COLO668 (cell line): ENCODE measurements around the gene SNAP25.

Experiments
- DNase-seq: peaks from one replicate; lab custom pipeline; 2025; ENCODE audit not compliant: unreplicated experiment; lab: John Stamatoyannopoulos, UW

The SNAP25 gene

GRCh38 chr20:10261702-10262101 is 43.1 kb downstream of the SNAP25 start:
- no peak for DNase-seq

DNA sequence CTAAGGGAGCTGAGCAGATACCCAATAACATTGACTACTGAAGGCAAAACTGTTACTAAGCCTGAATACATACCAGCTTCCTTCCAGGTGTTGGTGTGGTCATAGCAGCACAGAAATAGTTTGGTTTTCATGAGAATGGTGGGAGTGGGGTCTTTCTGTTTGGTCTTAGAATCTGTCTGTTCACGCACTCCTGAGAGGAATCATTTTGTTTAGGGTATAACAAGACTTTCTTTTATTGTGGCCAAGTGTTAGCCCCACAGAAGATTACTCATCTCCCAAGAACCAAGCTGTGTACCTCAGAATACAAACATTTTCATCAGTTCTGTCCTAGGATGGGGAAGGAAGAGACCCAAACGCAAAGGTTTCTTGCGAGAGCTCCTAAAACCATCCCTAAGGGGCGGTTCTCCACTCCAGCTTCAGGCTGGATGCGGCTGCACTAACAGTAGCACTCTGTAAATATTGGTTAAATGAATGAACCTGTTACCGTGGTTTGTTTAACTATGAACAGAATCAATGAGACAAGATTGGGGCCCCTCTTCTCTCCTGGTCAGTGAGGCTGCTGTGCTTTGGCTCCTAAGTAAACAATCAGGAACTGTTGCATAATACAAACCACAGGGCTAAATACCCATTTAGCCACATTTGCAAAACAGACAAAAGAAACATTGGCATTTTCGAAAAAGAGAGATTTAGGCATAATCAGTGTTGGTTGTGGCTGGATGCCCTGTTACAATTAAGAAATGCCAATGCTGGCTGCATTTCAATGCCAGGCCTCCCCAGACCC is 44.9 kb downstream of the SNAP25 start:
- DNase-seq, result peak; percentile 54

DNA sequence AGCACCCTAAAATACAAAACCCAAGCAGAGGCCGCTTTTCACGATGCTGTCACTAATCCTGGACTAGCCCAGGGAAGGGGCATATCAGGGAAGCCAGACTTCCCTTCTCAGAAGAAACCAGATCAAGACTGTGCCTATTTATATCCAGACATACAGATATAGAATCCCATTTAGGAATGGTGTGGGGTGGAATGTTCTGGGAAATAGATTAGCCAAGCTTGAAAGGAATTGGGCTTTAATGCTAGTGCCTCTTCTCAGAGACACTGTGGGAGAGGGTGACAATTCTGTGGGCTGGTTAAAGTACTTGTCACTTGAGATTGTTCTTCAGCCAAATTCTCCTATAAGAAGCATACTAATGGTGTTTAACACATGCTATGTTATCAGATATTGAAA is 45.5 kb downstream of the SNAP25 start:
- no peak for DNase-seq

GRCh38 chr20:10268636-10269035 is 50.0 kb downstream of the SNAP25 start:
- no peak for DNase-seq

- DNase-seq, result no peak
These were observed 52.0 kb downstream of the SNAP25 start for GRCh38 chr20:10270630-10271029.

- DNase-seq, result no peak
These were observed 53.0 kb downstream of the SNAP25 start for GRCh38 chr20:10271494-10272219.

GRCh38 chr20:10276878-10277580 is 58.4 kb downstream of the SNAP25 start:
- DNase-seq, result no peak

DNA sequence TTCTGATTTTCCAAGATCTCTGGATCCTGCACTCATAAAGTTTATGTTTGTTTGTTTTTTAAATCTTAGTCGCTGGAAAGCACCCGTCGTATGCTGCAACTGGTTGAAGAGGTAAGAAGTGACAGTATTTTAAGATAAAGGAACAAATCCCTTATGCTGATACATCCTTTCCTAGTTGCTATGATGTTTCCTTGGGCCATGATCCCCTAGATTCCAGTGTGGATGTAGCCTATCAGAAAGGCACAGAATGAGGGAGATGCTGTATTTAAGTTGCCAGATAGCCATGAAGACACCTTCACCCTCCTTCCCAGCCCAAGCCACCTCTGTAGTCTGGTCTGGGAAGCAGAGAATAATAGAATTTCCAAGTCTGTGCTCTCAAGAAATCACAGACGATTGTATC is 59.0 kb downstream of the SNAP25 start:
- no peak for DNase-seq

GRCh38 chr20:10278412-10278811 is 59.8 kb downstream of the SNAP25 start:
- DNase-seq, result no peak

DNA sequence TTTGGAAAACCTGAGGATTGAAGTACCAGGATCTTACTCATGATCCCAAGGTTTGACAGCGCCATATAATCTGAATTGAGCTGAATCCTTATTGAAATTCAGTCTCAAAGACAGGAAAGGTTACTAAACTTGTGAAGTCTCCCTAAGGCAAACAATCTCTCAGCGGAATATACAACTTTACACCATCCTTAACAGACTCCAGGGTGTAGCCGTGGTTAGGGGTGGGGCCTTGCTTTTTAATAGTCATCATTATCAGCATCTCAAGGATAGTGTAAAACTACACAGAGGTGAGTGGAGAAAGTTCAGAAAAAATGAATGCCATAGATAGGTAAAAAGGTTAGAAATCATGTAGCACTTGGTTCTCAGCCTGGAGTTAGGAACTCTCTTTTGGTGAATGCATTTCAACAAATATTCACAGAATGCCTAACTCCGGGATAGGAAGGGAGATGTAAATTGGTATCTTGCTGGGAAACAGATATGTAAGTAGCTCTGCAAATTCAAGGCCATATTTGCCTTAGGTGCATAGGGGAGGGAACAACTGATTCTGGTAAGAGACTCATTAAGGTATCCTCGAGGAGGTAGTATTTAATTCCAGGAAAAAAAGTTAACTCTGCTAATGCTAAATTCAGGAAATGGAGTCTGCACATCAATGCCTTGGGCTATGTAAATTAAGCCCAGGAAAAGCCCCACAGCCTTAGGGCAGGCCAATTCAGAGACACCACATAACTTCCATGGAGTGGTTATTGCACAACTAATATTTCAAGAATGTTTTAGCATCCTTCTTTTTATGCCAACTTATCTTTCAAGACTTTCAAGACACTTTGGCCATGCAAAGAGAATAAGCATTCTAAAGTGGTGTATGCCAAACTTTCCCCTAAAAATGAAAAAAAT is 61.6 kb downstream of the SNAP25 start:
- DNase-seq, result no peak

DNA sequence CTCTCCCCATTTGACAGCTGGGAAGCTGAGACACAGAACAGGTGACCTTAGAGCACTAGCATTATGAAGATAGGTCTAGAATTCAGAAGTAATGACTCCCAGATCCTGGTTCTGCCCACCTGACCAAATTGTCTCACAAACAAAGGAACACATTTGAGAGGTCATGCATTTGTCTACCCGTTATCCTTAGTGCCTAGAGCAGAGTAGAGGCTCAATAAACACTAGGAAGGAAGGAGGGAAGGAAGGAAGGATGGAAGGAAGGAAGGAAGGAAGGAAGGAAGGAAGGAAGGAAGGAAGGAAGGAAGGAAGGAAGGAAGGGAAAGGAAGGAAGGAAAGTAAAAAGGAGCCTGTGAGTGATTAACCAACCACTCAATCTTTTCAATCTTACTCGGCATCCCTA is 63.3 kb downstream of the SNAP25 start:
- DNase-seq, result no peak

- DNase-seq, result no peak
These were observed 64.4 kb downstream of the SNAP25 start for GRCh38 chr20:10282979-10283456.

DNA sequence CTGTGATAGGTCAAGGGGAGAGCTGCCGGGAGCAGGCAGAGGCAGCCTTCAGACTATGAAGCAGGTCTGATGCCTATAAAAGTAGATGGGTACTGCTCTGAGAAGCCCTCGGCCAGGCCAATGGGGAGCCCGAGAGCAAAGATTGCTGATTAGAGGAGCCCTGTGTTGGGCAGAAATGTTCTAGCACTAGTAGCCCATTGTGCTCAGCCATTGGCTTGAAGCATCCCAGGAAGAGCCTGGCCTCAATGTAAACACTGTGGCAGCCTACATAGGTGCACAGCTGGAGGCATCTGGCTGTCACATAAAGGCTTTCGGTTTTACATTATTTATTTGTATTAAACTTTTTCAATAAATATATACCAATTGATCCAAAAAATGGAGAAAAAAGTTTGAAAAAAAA is 67.7 kb downstream of the SNAP25 start:
- DNase-seq, result no peak

GRCh38 chr20:10288421-10288820 is 69.8 kb downstream of the SNAP25 start:
- no peak for DNase-seq

- no peak for DNase-seq
These were observed 70.5 kb downstream of the SNAP25 start for GRCh38 chr20:10288954-10289646.

- DNase-seq, result no peak
These were observed 73.1 kb downstream of the SNAP25 start for GRCh38 chr20:10291568-10292248.

GRCh38 chr20:10297223-10297622 is 78.6 kb downstream of the SNAP25 start:
- no peak for DNase-seq

DNA sequence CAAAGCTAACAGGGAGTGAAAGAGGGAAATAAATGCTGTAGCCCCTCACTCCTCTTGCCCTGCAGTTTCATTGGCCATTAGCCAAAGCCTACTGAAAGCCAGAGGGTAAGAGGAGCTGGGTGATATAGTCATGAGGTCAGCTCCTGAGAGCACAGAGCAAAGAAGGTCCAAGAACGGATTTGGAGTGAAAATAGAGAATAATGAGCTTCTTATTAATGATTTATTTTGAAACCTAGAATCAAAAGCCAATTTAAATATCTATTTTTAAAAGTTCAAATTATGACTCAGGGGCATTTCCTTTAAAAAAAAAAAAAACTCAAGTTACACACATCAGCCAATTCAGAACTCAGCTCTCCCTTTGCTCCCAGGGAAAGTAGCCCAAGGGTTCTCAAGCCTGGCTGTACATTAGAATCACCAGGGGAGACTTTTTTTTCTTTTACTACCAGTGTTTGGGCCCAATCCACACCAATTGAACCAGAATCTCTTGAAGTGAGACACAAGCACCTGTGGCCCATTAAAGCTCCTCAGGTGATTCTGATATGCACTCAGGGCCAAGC is 79.1 kb downstream of the SNAP25 start:
- no peak for DNase-seq
